ENCODE data around the gene GREM1.

Gene GREM1

GRCh38 chr15:32767236-32767635 is 49.4 kb downstream of the GREM1 start:
- no peak overlapping the region for H3K27ac ChIP-seq
- TF ChIP-seq, protein P1, sequence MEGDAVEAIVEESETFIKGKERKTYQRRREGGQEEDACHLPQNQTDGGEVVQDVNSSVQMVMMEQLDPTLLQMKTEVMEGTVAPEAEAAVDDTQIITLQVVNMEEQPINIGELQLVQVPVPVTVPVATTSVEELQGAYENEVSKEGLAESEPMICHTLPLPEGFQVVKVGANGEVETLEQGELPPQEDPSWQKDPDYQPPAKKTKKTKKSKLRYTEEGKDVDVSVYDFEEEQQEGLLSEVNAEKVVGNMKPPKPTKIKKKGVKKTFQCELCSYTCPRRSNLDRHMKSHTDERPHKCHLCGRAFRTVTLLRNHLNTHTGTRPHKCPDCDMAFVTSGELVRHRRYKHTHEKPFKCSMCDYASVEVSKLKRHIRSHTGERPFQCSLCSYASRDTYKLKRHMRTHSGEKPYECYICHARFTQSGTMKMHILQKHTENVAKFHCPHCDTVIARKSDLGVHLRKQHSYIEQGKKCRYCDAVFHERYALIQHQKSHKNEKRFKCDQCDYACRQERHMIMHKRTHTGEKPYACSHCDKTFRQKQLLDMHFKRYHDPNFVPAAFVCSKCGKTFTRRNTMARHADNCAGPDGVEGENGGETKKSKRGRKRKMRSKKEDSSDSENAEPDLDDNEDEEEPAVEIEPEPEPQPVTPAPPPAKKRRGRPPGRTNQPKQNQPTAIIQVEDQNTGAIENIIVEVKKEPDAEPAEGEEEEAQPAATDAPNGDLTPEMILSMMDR (conservative IDR thresholded peaks at IDR 0.05) = no peak

GRCh38 chr15:32774022-32774421 is 56.2 kb downstream of the GREM1 start:
- TF ChIP-seq, protein P1 (conservative IDR thresholded peaks at IDR 0.05) = no peak
- H3K27ac ChIP-seq = no peak overlapping the region

GRCh38 chr15:32775103-32775502 is 57.3 kb downstream of the GREM1 start:
- no peak overlapping the region for H3K27ac ChIP-seq
- TF ChIP-seq, protein P1 (conservative IDR thresholded peaks at IDR 0.05) = no peak

GRCh38 chr15:32778391-32779176 is 60.8 kb downstream of the GREM1 start:
- TF ChIP-seq, protein P1 (conservative IDR thresholded peaks at IDR 0.05) = no peak
- no peak overlapping the region for H3K27ac ChIP-seq

DNA sequence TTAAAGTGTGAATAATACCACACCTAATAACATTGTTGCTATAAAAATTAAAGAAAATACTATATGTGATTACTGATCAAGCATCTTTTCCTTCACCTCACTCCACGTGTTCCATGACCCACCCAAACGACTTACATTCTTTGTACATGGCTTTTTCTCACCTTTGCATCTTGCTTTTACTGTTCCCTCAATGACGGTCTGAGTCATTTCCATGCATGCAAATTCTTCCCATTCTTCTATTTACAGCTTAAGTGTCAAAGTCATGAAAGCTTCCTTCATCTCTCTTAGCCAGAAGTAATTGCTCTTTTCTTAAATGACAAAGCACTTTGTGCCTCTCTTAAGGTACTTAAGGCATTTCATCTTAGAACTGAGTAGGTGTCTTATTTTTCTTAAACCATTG is 64.0 kb downstream of the GREM1 start:
- TF ChIP-seq, protein P1 (conservative IDR thresholded peaks at IDR 0.05) = no peak
- peak overlapping the region; percentile 15; the same call in 1 of the 2 replicates for H3K27ac ChIP-seq

GRCh38 chr15:32784581-32784980 is 66.8 kb downstream of the GREM1 start:
- TF ChIP-seq, protein P1 (conservative IDR thresholded peaks at IDR 0.05) = no peak
- H3K27ac ChIP-seq = no peak overlapping the region

GRCh38 chr15:32786906-32787305 is 69.1 kb downstream of the GREM1 start:
- no peak overlapping the region for H3K27ac ChIP-seq
- TF ChIP-seq, protein P1 (conservative IDR thresholded peaks at IDR 0.05) = no peak
